HepG2 (cell line): ENCODE data around the gene OR9A2. TPM values are rescaled to one million over a fixed set of nuclear protein-coding genes. Genes with fewer than 3 reads are reported as not detected.

Experiments
- ATAC-seq: fragments of 200-7000 bp; cut with Tn5 transposase; 3 replicates; pipeline ENCODE4 v1.9.1; 2020; ENCODE audit warnings: mild to moderate bottlenecking, moderate library complexity
- BruUV-seq: library from RNA; stranded (reverse); fragments of 400-500 nt; replicated peaks from 2 replicates; lab custom pipeline; 2021; lab: Mats Ljungman, UMichigan
- CTCF ChIA-PET: fragments of 300-600 bp; formaldehyde crosslinking; extraction: SDS; loops from one replicate; lab custom pipeline; 2021; ENCODE audit warnings: low total read pairs, inconsistent platforms, low intra/inter-chr PET ratio; lab: Yijun Ruan, JAX
- POLR2A ChIA-PET: fragments of 350-600 bp; sonication (Branson Sonifier 250); formaldehyde crosslinking; loops from one replicate; lab custom pipeline; 2020; ENCODE audit warnings: antibody characterized with exemption, inconsistent platforms; lab: Yijun Ruan, JAX
- DNase-seq: peaks from one replicate; pipeline ENCODE4 v3.0.0-alpha.2; 2015; ENCODE audit warnings: low spot score
- FAIRE-seq: peaks from 3 replicates; lab custom pipeline; 2011; peaks lifted over from hg19 to GRCh38; lab: Jason Lieb, UNC
- H2AFZ ChIP-seq: one replicate; pipeline ENCODE4 v1.6.1; 2011; ENCODE audit warnings: low read length, inconsistent platforms
- H3K27ac ChIP-seq: fragments of 300-600 bp; 3 replicates; pipeline ENCODE4 v1.8.0; 2011; ENCODE audit warnings: mixed run types, mild to moderate bottlenecking, mixed read lengths, low read length, inconsistent platforms; ENCODE audit not compliant: insufficient read depth; ENCODE audit errors: extremely low read length
- H3K27me3 ChIP-seq, 2 experiments: fragments of 200-600 bp in 1 of 2; 2 replicates in 1 of 2; 3 replicates in 1 of 2; pipeline versions ENCODE4 v1.6.0 to v1.8.0; 2011; ENCODE audit warnings: low read length in 2 of 2, mild to moderate bottlenecking in 2 of 2, moderate library complexity in 2 of 2, inconsistent platforms in 1 of 2; ENCODE audit not compliant: insufficient read depth in 2 of 2, control insufficient read depth in 1 of 2
- H3K36me3 ChIP-seq, 2 experiments: fragments of 200-600 bp in 1 of 2; replicated peaks in 1 of 2; 2 replicates in 1 of 2; 3 replicates in 1 of 2; pipeline versions ENCODE4 v1.5.1 to v1.8.0; 2011; ENCODE audit warnings: low read length in 2 of 2, inconsistent platforms in 1 of 2; ENCODE audit not compliant: insufficient read depth in 2 of 2, control insufficient read depth in 1 of 2
- H3K4me1 ChIP-seq: 2 replicates; pipeline ENCODE4 v1.5.1; 2012; ENCODE audit warnings: low read length, inconsistent platforms; ENCODE audit not compliant: insufficient read depth
- H3K4me2 ChIP-seq: 2 replicates; pipeline ENCODE4 v1.6.0; 2011; ENCODE audit warnings: low read depth, low read length, inconsistent platforms
- H3K4me3 ChIP-seq, 3 experiments: fragments of 200-600 bp in 1 of 3; sonication (generic), shearing (Covaris generic) in 1 of 3; replicated peaks in 1 of 3; 2 replicates each; pipeline ENCODE4 v1.5.1; 2011 to 2016; ENCODE audit warnings: low read length in 3 of 3, inconsistent platforms in 2 of 3, low read depth in 2 of 3, mild to moderate bottlenecking in 2 of 3, control low read depth in 1 of 3, mixed read lengths in 1 of 3; ENCODE audit not compliant: insufficient read depth in 1 of 3
- H3K79me2 ChIP-seq: one replicate; pipeline ENCODE4 v1.6.1; 2011; ENCODE audit warnings: low read length, inconsistent platforms; ENCODE audit not compliant: insufficient read depth
- H3K9ac ChIP-seq: 2 replicates; pipeline ENCODE4 v1.6.0; 2011; ENCODE audit warnings: mild to moderate bottlenecking, low read depth, low read length, inconsistent platforms; ENCODE audit not compliant: insufficient read depth
- H3K9me3 ChIP-seq: 2 replicates; pipeline ENCODE4 v1.5.1; 2012; ENCODE audit warnings: mild to moderate bottlenecking, low read length
- H4K20me1 ChIP-seq: 2 replicates; pipeline ENCODE4 v1.6.0; 2011; ENCODE audit warnings: inconsistent platforms, mild to moderate bottlenecking, low read length, moderate library complexity; ENCODE audit not compliant: insufficient read depth
- AGO1 ChIP-seq: fragments of 200-400 bp; formaldehyde crosslinking; IDR thresholded peaks from 2 replicates; pipeline ENCODE4 v1.6.1; 2017; ENCODE audit warnings: mild to moderate bottlenecking, low read depth, low read length, moderate library complexity; ENCODE audit not compliant: poor library complexity, severe bottlenecking
- AKAP8 ChIP-seq: sonication (generic); formaldehyde crosslinking; IDR thresholded peaks from 2 replicates; pipeline ENCODE4 v1.5.1; 2020; ENCODE audit warnings: mild to moderate bottlenecking, missing genetic modification reagents
- DZIP1 ChIP-seq: sonication (generic); formaldehyde crosslinking; IDR thresholded peaks from 2 replicates; pipeline ENCODE4 v1.5.0; 2020; ENCODE audit warnings: mild to moderate bottlenecking, missing genetic modification reagents
- GMEB2 ChIP-seq: IDR thresholded peaks from 2 replicates; pipeline ENCODE4 v1.6.1; 2016; ENCODE audit warnings: missing biosample characterization, missing genetic modification reagents, low read depth
- HDAC2 ChIP-seq: sonication (generic); formaldehyde crosslinking; IDR thresholded peaks from 2 replicates; pipeline ENCODE4 v1.4.0; 2020; ENCODE audit warnings: missing genetic modification reagents
- HOXA3 ChIP-seq: sonication (generic); formaldehyde crosslinking; IDR thresholded peaks from 2 replicates; pipeline ENCODE4 v1.5.0; 2020; ENCODE audit warnings: missing genetic modification reagents
- PHF21A ChIP-seq: sonication (generic); formaldehyde crosslinking; IDR thresholded peaks from 2 replicates; pipeline ENCODE4 v1.5.0; 2020; ENCODE audit warnings: mild to moderate bottlenecking, missing genetic modification reagents
- POLR2AphosphoS5 ChIP-seq: IDR thresholded peaks from 2 replicates; pipeline ENCODE4 v1.6.1; 2012; ENCODE audit warnings: low read depth, low read length
- RBAK ChIP-seq: sonication (generic); formaldehyde crosslinking; IDR thresholded peaks from 2 replicates; pipeline ENCODE4 v1.5.1; 2020; ENCODE audit warnings: mild to moderate bottlenecking, missing genetic modification reagents
- RFX3 ChIP-seq: IDR thresholded peaks from 2 replicates; pipeline ENCODE4 v1.6.1; 2016; ENCODE audit warnings: missing biosample characterization, missing genetic modification reagents
- TOPORS ChIP-seq: sonication (generic); formaldehyde crosslinking; IDR thresholded peaks from 2 replicates; pipeline ENCODE4 v1.8.0; 2023; ENCODE audit warnings: mild to moderate bottlenecking, missing genetic modification reagents
- ZBTB44 ChIP-seq: sonication (generic); formaldehyde crosslinking; IDR thresholded peaks from 2 replicates; pipeline ENCODE4 v1.4.0; 2020; ENCODE audit warnings: missing genetic modification reagents
- ZNF33A ChIP-seq: sonication (generic); formaldehyde crosslinking; IDR thresholded peaks from 2 replicates; pipeline ENCODE4 v1.5.1; 2020; ENCODE audit warnings: missing genetic modification reagents, mild to moderate bottlenecking, moderate library complexity, borderline replicate concordance
- WGBS: methylation state at CpG from one replicate; pipeline ENCODE4 v1.1.6; 2017; ENCODE audit warnings: low lambda C conversion rate; 5-methylcytosine and 5-hydroxymethylcytosine counted together
- in situ Hi-C: cut with HindIII; loops from 2 replicates; pipeline ENCODE4 v1.10.0; 2017; ENCODE audit warnings: low pct_unique_long_range_greater_than_20kb; ENCODE audit not compliant: extremely low pct_ligation_motif_present
- intact Hi-C: fragments of 100-400 bp; cut with micrococcal nuclease; formaldehyde crosslinking; loops from one replicate; pipeline ENCODE4 v1.10.0; 2022; ENCODE audit not compliant: unreplicated experiment
- polyA plus RNA-seq, 8 experiments: library from polyadenylated mRNA; depleted of rRNA in 3 of 8; stranded (reverse) in 7 of 8; unstranded in 1 of 8; fragments of >200 nt; fragmentation: Illumina TruSeq in 4 of 8; extraction: Trizol in 4 of 8; gene quantifications; 2 replicates each; pipeline versions ENCODE4 v1.2.1 to v1.2.3, GENCODE V29; 2011 to 2016; ENCODE audit warnings: low read depth in 4 of 8, missing spikeins in 1 of 8, mixed read lengths in 1 of 8; ENCODE audit not compliant: insufficient read depth in 1 of 8
- total RNA-seq, 5 experiments: library from RNA; depleted of rRNA; stranded (reverse); fragments of >200 nt; fragmentation: Illumina TruSeq; extraction: Trizol; gene quantifications; 2 replicates each; pipeline ENCODE4 v1.2.3, GENCODE V29; 2016; ENCODE audit warnings: low read depth in 1 of 5
- TF ChIP-seq, protein P1 (sequence below): IDR thresholded peaks from 2 replicates; pipeline ENCODE4 v1.6.1; 2016; ENCODE audit warnings: control low read depth

The OR9A2 gene
- total and polyA plus RNA-seq, 2 of the 13 experiments (the other 11 are each of a cell fraction or from before 2014, with no cell fraction given), result not detected

GRCh38 chr7:142992427-142992826 lies 34.5 kb downstream of the OR9A2 start:
- H3K9ac ChIP-seq, result no peak overlapping the region
- no peak for FAIRE-seq
- no peak for DNase-seq
- no peaks in the 10 kb centered on the region for H3K79me2 ChIP-seq
- H3K36me3 ChIP-seq, result no peaks in the 10 kb centered on the region
- ChIA-PET POLR2A (no interaction called here), CTCF (no interaction called here)
- no peak overlapping the region for H2AFZ ChIP-seq
- WGBS, result 0% methylated on average over 3 of the region's 3 CpGs
- no TSS peak for BruUV-seq
- no peak overlapping the region for H3K27ac ChIP-seq
- H3K4me2 ChIP-seq, result no peak overlapping the region
- TF ChIP-seq DZIP1 (CRISPR knock-in tag) (no peak), RFX3 (CRISPR knock-in tag) (no peak), HOXA3 (no peak), ZNF33A (no peak), ZBTB44 (CRISPR knock-in tag) (no peak), AGO1 (no peak), PHF21A (no peak), HDAC2 (no peak), GMEB2 (CRISPR knock-in tag) (no peak), POLR2AphosphoS5 (no peak), TOPORS (CRISPR knock-in tag) (no peak), AKAP8 (CRISPR knock-in tag) (no peak), RBAK (CRISPR knock-in tag) (no peak)
- TF ChIP-seq, protein P1, sequence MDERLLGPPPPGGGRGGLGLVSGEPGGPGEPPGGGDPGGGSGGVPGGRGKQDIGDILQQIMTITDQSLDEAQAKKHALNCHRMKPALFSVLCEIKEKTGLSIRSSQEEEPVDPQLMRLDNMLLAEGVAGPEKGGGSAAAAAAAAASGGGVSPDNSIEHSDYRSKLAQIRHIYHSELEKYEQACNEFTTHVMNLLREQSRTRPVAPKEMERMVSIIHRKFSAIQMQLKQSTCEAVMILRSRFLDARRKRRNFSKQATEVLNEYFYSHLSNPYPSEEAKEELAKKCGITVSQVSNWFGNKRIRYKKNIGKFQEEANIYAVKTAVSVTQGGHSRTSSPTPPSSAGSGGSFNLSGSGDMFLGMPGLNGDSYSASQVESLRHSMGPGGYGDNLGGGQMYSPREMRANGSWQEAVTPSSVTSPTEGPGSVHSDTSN (CRISPR knock-in tag), result no peak
- in situ Hi-C loops (no loop called here), intact Hi-C loops (no loop called here)
- no peaks in the 10 kb centered on the region for H3K4me1 ChIP-seq
- no peaks in the 10 kb centered on the region for H3K27me3 ChIP-seq
- H4K20me1 ChIP-seq, result no peaks in the 10 kb centered on the region
- ATAC-seq, result no peak
- H3K9me3 ChIP-seq, result no peaks in the 10 kb centered on the region
- H3K4me3 ChIP-seq, result no peak overlapping the region
